Activated CD8-positive, alpha-beta memory T cell treated with anti-CD3 and anti-CD28 coated beads, Interleukin-2, amount 50 U/mL, for 24 hours (primary cell): Measurements from ENCODE around the gene NPAS2.

ENCODE experiments used
- DNase-seq: peaks from one replicate; pipeline ENCODE4 v3.0.0-alpha.2; 2020; ENCODE audit errors: extremely low read depth

NPAS2 gene

GRCh38 chr2:100988630-100989417 is 168.9 kb downstream of the NPAS2 start:
- no peak for DNase-seq

- DNase-seq: no peak
Measured at GRCh38 chr2:100989666-100990065, 169.7 kb downstream of the NPAS2 start.

- DNase-seq: no peak
Measured at GRCh38 chr2:100990166-100990565, 170.2 kb downstream of the NPAS2 start.

- no peak for DNase-seq
Measured at GRCh38 chr2:100990650-100991403, 170.9 kb downstream of the NPAS2 start.

- DNase-seq: no peak
Measured at GRCh38 chr2:100991404-100991773, 171.4 kb downstream of the NPAS2 start.

GRCh38 chr2:100992262-100992661 is 172.3 kb downstream of the NPAS2 start:
- no peak for DNase-seq

- no peak for DNase-seq
Measured at GRCh38 chr2:100993294-100993693, 173.4 kb downstream of the NPAS2 start.

GRCh38 chr2:100995309-100996075 is 175.6 kb downstream of the NPAS2 start:
- DNase-seq: no peak

GRCh38 chr2:100997509-100998234 is 177.7 kb downstream of the NPAS2 start:
- DNase-seq: no peak

- no peak for DNase-seq
Measured at GRCh38 chr2:100998235-100998573, 178.3 kb downstream of the NPAS2 start.

GRCh38 chr2:100999995-101000394 is 180.1 kb downstream of the NPAS2 start:
- no peak for DNase-seq

GRCh38 chr2:101001691-101002561 is 182.0 kb downstream of the NPAS2 start, which contains the start of gene RPL31:
Gene RPL31, plus strand, starts transcription at chr2:101002289. Its CDS starts 413 bp downstream, at chr2:101002702.
- peak; percentile 89 for DNase-seq

- DNase-seq: no peak
Measured at GRCh38 chr2:101002562-101003277, 182.8 kb downstream of the NPAS2 start.

- DNase-seq: no peak
Measured at GRCh38 chr2:101003278-101003775, 183.4 kb downstream of the NPAS2 start.

GRCh38 chr2:101004620-101005325 is 184.8 kb downstream of the NPAS2 start:
- DNase-seq: no peak

GRCh38 chr2:101006065-101006715 is 186.3 kb downstream of the NPAS2 start:
- DNase-seq: no peak

GRCh38 chr2:101007415-101008345 is 187.7 kb downstream of the NPAS2 start:
- DNase-seq: no peak

GRCh38 chr2:101011152-101011551 is 191.2 kb downstream of the NPAS2 start:
- DNase-seq: no peak
